Bronchial epithelial cell (primary cell): ENCODE data around the gene RHBDD1. TPM values are rescaled to one million over a fixed set of nuclear protein-coding genes. Genes with fewer than 3 reads are reported as not detected.

ENCODE experiments used
- DNase-seq: peaks from one replicate; pipeline ENCODE4 v3.0.0-alpha.2; 2010; ENCODE audit warnings: low read depth
- FAIRE-seq: peaks from 2 replicates; lab custom pipeline; 2011; peaks lifted over from hg19 to GRCh38; lab: Jason Lieb, UNC
- H3K27me3 ChIP-seq: 2 replicates; pipeline ENCODE4 v1.5.1; 2011; ENCODE audit warnings: low read length; ENCODE audit not compliant: control insufficient read depth, insufficient read depth
- H3K36me3 ChIP-seq: 2 replicates; pipeline ENCODE4 v1.5.1; 2011; ENCODE audit warnings: low read length; ENCODE audit not compliant: control insufficient read depth, insufficient read depth
- H3K4me3 ChIP-seq: 2 replicates; pipeline ENCODE4 v1.5.1; 2011; ENCODE audit warnings: mild to moderate bottlenecking, low read depth, low read length, control low read depth
- CTCF ChIP-seq: IDR thresholded peaks from 2 replicates; pipeline ENCODE4 v1.5.1; 2011; ENCODE audit warnings: mild to moderate bottlenecking, moderate library complexity, low read length, control low read depth, inconsistent platforms; ENCODE audit not compliant: insufficient read depth, severe bottlenecking
- total RNA-seq: library from RNA; depleted of rRNA; stranded (reverse); fragments of >200 nt; gene quantifications from 2 replicates; pipeline ENCODE4 v1.2.1, GENCODE V29; 2014

RHBDD1 gene
- total RNA-seq, 1 donor from 2014 or later = 29.7 TPM

GRCh38 chr2:226934546-226935201 lies 98.8 kb downstream of the RHBDD1 start:
- Histone ChIP-seq H3K4me3 (no peak overlapping the region), H3K36me3 (no peaks in the 10 kb centered on the region), H3K27me3 (no peaks in the 10 kb centered on the region)
- TF ChIP-seq CTCF = no peak
- FAIRE-seq (no peak), DNase-seq (no peak)

- Histone ChIP-seq H3K36me3 (no peaks in the 10 kb centered on the region), H3K4me3 (no peak overlapping the region), H3K27me3 (no peaks in the 10 kb centered on the region)
- FAIRE-seq (no peak), DNase-seq (no peak)
- TF ChIP-seq CTCF = no peak
These were observed 108.2 kb downstream of the RHBDD1 start for GRCh38 chr2:226943862-226944620.

- no peaks in the 10 kb centered on the region for H3K27me3 ChIP-seq
- H3K4me3 ChIP-seq = no peak overlapping the region
- FAIRE-seq = no peak
- DNase-seq = no peak
- TF ChIP-seq CTCF = no peak
- H3K36me3 ChIP-seq = no peaks in the 10 kb centered on the region
These were observed 117.4 kb downstream of the RHBDD1 start for GRCh38 chr2:226953206-226953605.

- H3K27me3 ChIP-seq = no peaks in the 10 kb centered on the region
- H3K36me3 ChIP-seq = no peaks in the 10 kb centered on the region
- FAIRE-seq (no peak), DNase-seq (no peak)
- no peak overlapping the region for H3K4me3 ChIP-seq
- no peak for TF ChIP-seq CTCF
These were observed 118.0 kb downstream of the RHBDD1 start for GRCh38 chr2:226953826-226954225.

GRCh38 chr2:226956659-226957058 lies 120.8 kb downstream of the RHBDD1 start:
- FAIRE-seq = peak; percentile 32
- no peak overlapping the region for H3K4me3 ChIP-seq
- no peak for TF ChIP-seq CTCF
- H3K36me3 ChIP-seq = no peaks in the 10 kb centered on the region
- no peaks in the 10 kb centered on the region for H3K27me3 ChIP-seq
- no peak for DNase-seq
